NCI-H345 treated with DMSO at 0.1 percent for 48 hours (cell line): ENCODE results near the gene TRMT112.
A peak's percentile ranks its signal among the peaks of the same experiment; 100 is the strongest.
"Not testable (repeated sequence)": the region's sequence is repeated elsewhere in the genome, so short reads cannot be mapped to it uniquely, and the experiment has no call there.

Experiments
- DNase-seq: peaks from one replicate; lab custom pipeline; 2025; ENCODE audit not compliant: unreplicated experiment; lab: John Stamatoyannopoulos, UW

TRMT112 gene

GRCh38 chr11:64313491-64314145 is 3.7 kb downstream of the TRMT112 start:
- DNase-seq = no peak

- no peak for DNase-seq
Observed at GRCh38 chr11:64312947-64313346, 4.4 kb downstream of the TRMT112 start.

- not testable (repeated sequence) for DNase-seq
Observed at GRCh38 chr11:64307795-64308194, 9.6 kb downstream of the TRMT112 start.

- DNase-seq = no peak
Observed at GRCh38 chr11:64306876-64307622, 10.3 kb downstream of the TRMT112 start.

GRCh38 chr11:64306563-64306875 is 10.8 kb downstream of the TRMT112 start:
- no peak for DNase-seq

GRCh38 chr11:64305691-64306562 is 11.4 kb downstream of the TRMT112 start:
- DNase-seq = peak; percentile 19

GRCh38 chr11:64305075-64305690 is 12.2 kb downstream of the TRMT112 start, which contains the start of gene ESRRA:
ESRRA (plus strand) TSS chr11:64305524; CDS start chr11:64307180, 1,656 bp downstream.
- DNase-seq = peak; percentile 100

- DNase-seq = peak; percentile 84
Observed at GRCh38 chr11:64304316-64305072, 12.9 kb downstream of the TRMT112 start.

- no peak for DNase-seq
Observed at GRCh38 chr11:64304032-64304315, 13.4 kb downstream of the TRMT112 start.

GRCh38 chr11:64303109-64304031 is 14.0 kb downstream of the TRMT112 start:
- no peak for DNase-seq

GRCh38 chr11:64299847-64300648 is 17.3 kb downstream of the TRMT112 start, which contains the start of gene CATSPERZ:
CATSPERZ (plus strand) TSS chr11:64300358; CDS start chr11:64300411, 53 bp downstream.
- DNase-seq = no peak

- no peak for DNase-seq
Observed at GRCh38 chr11:64298966-64299846, 18.2 kb downstream of the TRMT112 start.

GRCh38 chr11:64297699-64298358 is 19.5 kb downstream of the TRMT112 start:
- peak; percentile 56 for DNase-seq

- DNase-seq = no peak
Observed at GRCh38 chr11:64296830-64297698, 20.3 kb downstream of the TRMT112 start.

- no peak for DNase-seq
Observed at GRCh38 chr11:64296236-64296635, 21.1 kb downstream of the TRMT112 start.

- DNase-seq = no peak
Observed at GRCh38 chr11:64295760-64296159, 21.6 kb downstream of the TRMT112 start.
